ENCODE data around the gene DLEC1.

Gene DLEC1

GRCh38 chr3:38142959-38143358 is 104.0 kb downstream of the DLEC1 start:
- Histone ChIP-seq H3K27ac (replicated peaks; ENCODE audit: low read length) (no peak overlapping the region), H3K9ac (ENCODE audit: low read depth, low read length, poor library complexity) (no peak overlapping the region), H3K36me3 (replicated peaks in 1 of 2; ENCODE audit: control insufficient read depth in 2 of 2, insufficient read depth in 2 of 2, low read length in 2 of 2) (peaks cover 0 to 11% of the 10 kb centered on the region in 2 donors), H3K23ac (ENCODE audit: low read depth, low read length, poor library complexity) (no peak overlapping the region), H4K91ac (ENCODE audit: low read depth, low read length, poor library complexity) (no peak overlapping the region), H2BK120ac (ENCODE audit: low read depth, low read length) (no peak overlapping the region), H3K4ac (ENCODE audit: low read length) (no peak overlapping the region), H3K4me2 (ENCODE audit: insufficient read depth, low read length, poor library complexity, severe bottlenecking) (no peak overlapping the region), H3K79me1 (ENCODE audit: low read depth, low read length) (peaks cover 2% of the 10 kb centered on the region), H3K18ac (ENCODE audit: low read length) (no peak overlapping the region), H3K14ac (ENCODE audit: low read length) (no peak overlapping the region), H2BK15ac (ENCODE audit: low read length) (no peak overlapping the region), H3K27me3 (ENCODE audit: control insufficient read depth in 3 of 3, insufficient read depth in 3 of 3, low read depth in 1 of 3, low read length in 3 of 3) (peaks cover 0 to 39% (median 0%) of the 10 kb centered on the region in 3 experiments), H4K8ac (ENCODE audit: low read depth, low read length) (no peak overlapping the region), H2BK5ac (ENCODE audit: low read length) (no peak overlapping the region), H3K4me3 (ENCODE audit: low read length in 2 of 2) (no peak overlapping the region), H2AK5ac (ENCODE audit: low read depth, low read length) (no peak overlapping the region), H2BK12ac (ENCODE audit: low read length) (no peak overlapping the region), H3K9me3 (replicated peaks in 1 of 2; ENCODE audit: control insufficient read depth in 2 of 2, insufficient read depth in 1 of 2, low read depth in 1 of 2, low read length in 2 of 2) (peaks cover 3% of the 10 kb centered on the region in 2 donors), H3K4me1 (ENCODE audit: control insufficient read depth in 2 of 2, insufficient read depth in 1 of 2, low read depth in 1 of 2, low read length in 2 of 2) (peaks cover 0 to 12% of the 10 kb centered on the region in 2 donors), H2AFZ (ENCODE audit: low read length) (no peak overlapping the region)
- no peak for DNase-seq (ENCODE audit: low spot score)
- WGBS, 2 donors (ENCODE audit: extremely low coverage in 2 of 2, insufficient read length in 2 of 2, insufficient replicate concordance in 1 of 2): no CpG with 5 or more reads among the region's 1 CpG

GRCh38 chr3:38143511-38143910 is 104.5 kb downstream of the DLEC1 start:
- H3K23ac ChIP-seq (ENCODE audit: low read depth, low read length, poor library complexity): no peak overlapping the region
- H3K27ac ChIP-seq (replicated peaks; ENCODE audit: low read length): no peak overlapping the region
- H4K8ac ChIP-seq (ENCODE audit: low read depth, low read length): no peak overlapping the region
- H3K14ac ChIP-seq (ENCODE audit: low read length): no peak overlapping the region
- H3K9ac ChIP-seq (ENCODE audit: low read depth, low read length, poor library complexity): no peak overlapping the region
- H3K18ac ChIP-seq (ENCODE audit: low read length): no peak overlapping the region
- H3K4me1 ChIP-seq (ENCODE audit: control insufficient read depth in 2 of 2, insufficient read depth in 1 of 2, low read depth in 1 of 2, low read length in 2 of 2): peaks cover 0 to 9% of the 10 kb centered on the region in 2 donors
- peaks cover 0 to 39% (median 0%) of the 10 kb centered on the region in 3 experiments for H3K27me3 ChIP-seq (ENCODE audit: control insufficient read depth in 3 of 3, insufficient read depth in 3 of 3, low read depth in 1 of 3, low read length in 3 of 3)
- no CpG with 5 or more reads among the region's 3 CpGs for WGBS, 2 donors (ENCODE audit: extremely low coverage in 2 of 2, insufficient read length in 2 of 2, insufficient replicate concordance in 1 of 2)
- no peak overlapping the region for H2BK5ac ChIP-seq (ENCODE audit: low read length)
- DNase-seq (ENCODE audit: low spot score): no peak
- H4K91ac ChIP-seq (ENCODE audit: low read depth, low read length, poor library complexity): no peak overlapping the region
- H3K79me1 ChIP-seq (ENCODE audit: low read depth, low read length): peaks cover 2% of the 10 kb centered on the region
- H3K4me2 ChIP-seq (ENCODE audit: insufficient read depth, low read length, poor library complexity, severe bottlenecking): no peak overlapping the region
- no peak overlapping the region for H2BK12ac ChIP-seq (ENCODE audit: low read length)
- no peak overlapping the region for H3K4ac ChIP-seq (ENCODE audit: low read length)
- H3K4me3 ChIP-seq (ENCODE audit: low read length in 2 of 2): no peak overlapping the region
- peaks cover 0 to 11% of the 10 kb centered on the region in 2 donors for H3K36me3 ChIP-seq (replicated peaks in 1 of 2; ENCODE audit: control insufficient read depth in 2 of 2, insufficient read depth in 2 of 2, low read length in 2 of 2)
- H2AFZ ChIP-seq (ENCODE audit: low read length): no peak overlapping the region
- H3K9me3 ChIP-seq (replicated peaks in 1 of 2; ENCODE audit: control insufficient read depth in 2 of 2, insufficient read depth in 1 of 2, low read depth in 1 of 2, low read length in 2 of 2): peaks cover 3% of the 10 kb centered on the region in 2 donors
- H2AK5ac ChIP-seq (ENCODE audit: low read depth, low read length): no peak overlapping the region
- no peak overlapping the region for H2BK15ac ChIP-seq (ENCODE audit: low read length)
- H2BK120ac ChIP-seq (ENCODE audit: low read depth, low read length): no peak overlapping the region

- Histone ChIP-seq H4K91ac (ENCODE audit: low read depth, low read length, poor library complexity) (no peak overlapping the region), H3K4ac (ENCODE audit: low read length) (no peak overlapping the region), H2AK5ac (ENCODE audit: low read depth, low read length) (no peak overlapping the region), H3K9me3 (replicated peaks in 1 of 2; ENCODE audit: control insufficient read depth in 2 of 2, insufficient read depth in 1 of 2, low read depth in 1 of 2, low read length in 2 of 2) (peaks cover 3% of the 10 kb centered on the region in 2 donors), H4K8ac (ENCODE audit: low read depth, low read length) (no peak overlapping the region), H2BK12ac (ENCODE audit: low read length) (no peak overlapping the region), H3K9ac (ENCODE audit: low read depth, low read length, poor library complexity) (no peak overlapping the region), H3K14ac (ENCODE audit: low read length) (no peak overlapping the region), H2BK15ac (ENCODE audit: low read length) (no peak overlapping the region), H3K4me1 (ENCODE audit: control insufficient read depth in 2 of 2, insufficient read depth in 1 of 2, low read depth in 1 of 2, low read length in 2 of 2) (no peaks in the 10 kb centered on the region), H3K18ac (ENCODE audit: low read length) (no peak overlapping the region), H2BK5ac (ENCODE audit: low read length) (no peak overlapping the region), H3K4me2 (ENCODE audit: insufficient read depth, low read length, poor library complexity, severe bottlenecking) (no peak overlapping the region), H2BK120ac (ENCODE audit: low read depth, low read length) (no peak overlapping the region), H2AFZ (ENCODE audit: low read length) (no peak overlapping the region), H3K36me3 (replicated peaks in 1 of 2; ENCODE audit: control insufficient read depth in 2 of 2, insufficient read depth in 2 of 2, low read length in 2 of 2) (peaks cover 0 to 6% of the 10 kb centered on the region in 2 donors), H3K4me3 (ENCODE audit: low read length in 2 of 2) (no peak overlapping the region), H3K27me3 (ENCODE audit: control insufficient read depth in 3 of 3, insufficient read depth in 3 of 3, low read depth in 1 of 3, low read length in 3 of 3) (peaks cover 0 to 12% (median 0%) of the 10 kb centered on the region in 3 experiments), H3K27ac (replicated peaks; ENCODE audit: low read length) (no peak overlapping the region), H3K79me1 (ENCODE audit: low read depth, low read length) (no peaks in the 10 kb centered on the region), H3K23ac (ENCODE audit: low read depth, low read length, poor library complexity) (no peak overlapping the region)
- WGBS, 2 donors (ENCODE audit: extremely low coverage in 2 of 2, insufficient read length in 2 of 2, insufficient replicate concordance in 1 of 2): no CpG with 5 or more reads among the region's 2 CpGs
- no peak for DNase-seq (ENCODE audit: low spot score)
These were observed 107.5 kb downstream of the DLEC1 start for GRCh38 chr3:38146504-38146903.

GRCh38 chr3:38147421-38147820 is 108.4 kb downstream of the DLEC1 start:
- Histone ChIP-seq H3K9ac (ENCODE audit: low read depth, low read length, poor library complexity) (no peak overlapping the region), H3K18ac (ENCODE audit: low read length) (no peak overlapping the region), H2AFZ (ENCODE audit: low read length) (no peak overlapping the region), H2AK5ac (ENCODE audit: low read depth, low read length) (no peak overlapping the region), H3K9me3 (replicated peaks in 1 of 2; ENCODE audit: control insufficient read depth in 2 of 2, insufficient read depth in 1 of 2, low read depth in 1 of 2, low read length in 2 of 2) (peaks cover 3% of the 10 kb centered on the region in 2 donors), H3K27me3 (ENCODE audit: control insufficient read depth in 3 of 3, insufficient read depth in 3 of 3, low read depth in 1 of 3, low read length in 3 of 3) (peaks cover 0 to 3% (median 0%) of the 10 kb centered on the region in 3 experiments), H3K4ac (ENCODE audit: low read length) (no peak overlapping the region), H3K4me2 (ENCODE audit: insufficient read depth, low read length, poor library complexity, severe bottlenecking) (no peak overlapping the region), H3K14ac (ENCODE audit: low read length) (no peak overlapping the region), H3K4me3 (ENCODE audit: low read length in 2 of 2) (no peak overlapping the region), H3K36me3 (replicated peaks in 1 of 2; ENCODE audit: control insufficient read depth in 2 of 2, insufficient read depth in 2 of 2, low read length in 2 of 2) (peaks cover 0 to under 1% of the 10 kb centered on the region in 2 donors), H3K4me1 (ENCODE audit: control insufficient read depth in 2 of 2, insufficient read depth in 1 of 2, low read depth in 1 of 2, low read length in 2 of 2) (no peaks in the 10 kb centered on the region), H4K8ac (ENCODE audit: low read depth, low read length) (no peak overlapping the region), H3K23ac (ENCODE audit: low read depth, low read length, poor library complexity) (no peak overlapping the region), H3K79me1 (ENCODE audit: low read depth, low read length) (no peaks in the 10 kb centered on the region), H4K91ac (ENCODE audit: low read depth, low read length, poor library complexity) (no peak overlapping the region), H2BK5ac (ENCODE audit: low read length) (no peak overlapping the region), H3K27ac (replicated peaks; ENCODE audit: low read length) (no peak overlapping the region), H2BK12ac (ENCODE audit: low read length) (no peak overlapping the region), H2BK120ac (ENCODE audit: low read depth, low read length) (no peak overlapping the region), H2BK15ac (ENCODE audit: low read length) (no peak overlapping the region)
- no peak for DNase-seq (ENCODE audit: low spot score)
- WGBS, 2 donors (ENCODE audit: extremely low coverage in 2 of 2, insufficient read length in 2 of 2, insufficient replicate concordance in 1 of 2): no CpG with 5 or more reads among the region's 3 CpGs

All from neuronal stem cell (in vitro differentiated cells).